Measurements from ENCODE around the gene PTBP2.
A peak's percentile ranks its signal among the peaks of the same experiment; 100 is the strongest.

PTBP2 gene

GRCh38 chr1:96721416-96722160 is at the start of gene PTBP2:
PTBP2 (plus strand) TSS chr1:96721784; CDS start chr1:96721865, 81 bp downstream.
- DNase-seq, result peak; percentile 88

DNA sequence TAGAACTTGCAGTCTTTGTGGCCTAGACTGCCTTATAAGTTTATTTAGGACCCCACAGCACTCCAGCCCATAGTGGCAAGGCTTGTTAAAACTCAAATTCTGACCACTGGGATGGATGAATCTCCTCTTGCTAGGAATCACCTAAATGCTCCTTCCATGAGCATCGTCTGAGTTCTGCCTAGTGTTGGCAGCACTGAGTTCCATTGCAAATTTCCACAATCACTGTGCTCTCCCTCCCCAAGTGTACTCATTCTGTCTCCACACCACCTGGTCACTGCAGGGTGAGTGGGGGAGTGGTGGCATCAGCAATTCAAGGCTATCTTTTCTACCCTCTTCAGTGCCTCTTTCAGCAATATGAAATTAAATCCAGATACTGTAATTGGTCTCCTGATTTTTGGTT is 46.7 kb upstream of the PTBP2 start:
- no peak for DNase-seq

GRCh38 chr1:96682056-96682455 is 39.5 kb upstream of the PTBP2 start:
- no peak for DNase-seq

DNA sequence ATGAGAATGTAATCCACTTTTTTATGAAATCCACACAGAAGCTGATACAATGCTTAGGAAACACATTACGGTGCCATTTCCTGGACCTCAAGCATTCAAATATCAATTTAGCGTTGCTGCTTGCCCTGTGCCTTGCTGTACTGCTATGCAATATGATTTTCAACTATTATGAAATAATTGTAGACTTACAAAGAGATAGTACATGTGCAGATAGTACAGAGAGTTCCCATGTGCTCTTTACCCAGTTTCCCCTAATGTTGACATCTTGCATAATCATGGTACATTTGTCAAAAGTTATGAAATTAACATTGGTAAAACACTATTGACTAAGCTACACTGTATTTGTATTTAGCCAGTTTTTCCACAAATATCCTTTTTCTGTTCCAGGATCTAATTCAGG is 37.7 kb upstream of the PTBP2 start:
- DNase-seq, result no peak

DNA sequence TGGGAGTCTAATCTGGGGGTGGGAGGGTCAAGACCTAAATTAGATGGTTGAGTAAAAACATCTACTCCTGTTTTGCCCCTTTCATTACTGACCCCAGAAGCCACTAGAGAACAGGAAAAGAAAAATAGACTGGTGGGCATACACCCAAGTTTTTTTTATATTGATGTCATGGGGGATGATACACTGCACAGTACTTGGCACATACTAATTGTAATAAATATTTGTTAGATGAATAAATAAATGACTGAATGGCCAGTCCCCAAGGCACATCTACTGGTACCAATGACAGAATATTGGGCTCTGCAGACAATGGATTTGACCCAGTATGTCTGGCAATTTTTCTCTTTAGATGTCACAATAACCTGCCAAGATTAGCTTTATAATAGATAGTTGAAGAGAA is 36.8 kb upstream of the PTBP2 start:
- no peak for DNase-seq

- DNase-seq, result no peak
Observed at GRCh38 chr1:96688767-96689166, 32.8 kb upstream of the PTBP2 start.

DNA sequence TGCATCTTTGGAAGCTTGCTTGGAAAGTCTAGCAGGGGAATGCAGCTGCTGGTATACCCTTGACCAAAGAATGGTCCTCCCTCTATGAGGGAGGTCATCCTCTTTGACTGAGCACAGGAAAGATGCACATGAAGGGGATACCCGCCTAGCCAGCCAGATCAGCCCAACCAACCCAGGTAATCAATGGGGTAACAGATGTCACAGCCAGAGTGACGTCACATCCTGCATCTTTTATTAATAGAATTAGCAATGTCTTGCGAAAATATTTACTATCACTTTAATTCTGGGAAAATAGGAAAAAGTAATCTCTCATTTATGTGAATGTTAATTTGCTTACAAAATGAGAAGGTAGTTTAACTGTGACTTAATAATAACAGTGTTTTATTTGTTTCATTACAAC is 25.6 kb upstream of the PTBP2 start:
- no peak for DNase-seq

- DNase-seq, result no peak
Observed at GRCh38 chr1:96698342-96698983, 23.1 kb upstream of the PTBP2 start.

- DNase-seq, result no peak
Observed at GRCh38 chr1:96703186-96703585, 18.4 kb upstream of the PTBP2 start.

DNA sequence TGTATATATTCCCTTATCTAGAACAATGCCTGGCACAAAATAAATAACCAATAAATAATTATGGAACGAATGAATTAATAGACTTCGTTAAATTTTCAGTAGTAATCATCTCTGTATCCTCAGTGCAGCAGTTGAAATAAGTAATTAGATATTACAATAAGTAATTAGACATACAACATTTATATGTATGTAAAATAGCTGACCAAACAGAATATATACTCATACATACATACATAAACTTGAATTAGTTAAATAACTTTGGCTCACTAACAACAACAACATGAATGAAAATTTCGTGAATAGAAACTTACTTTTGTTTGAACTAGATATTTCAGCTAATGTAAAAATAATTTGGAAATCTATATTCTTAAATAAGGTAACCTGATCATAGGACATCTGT is 14.6 kb upstream of the PTBP2 start:
- DNase-seq, result no peak

- DNase-seq, result no peak
Observed at GRCh38 chr1:96708482-96708881, 13.1 kb upstream of the PTBP2 start.

GRCh38 chr1:96710708-96711477 is 10.7 kb upstream of the PTBP2 start:
- no peak for DNase-seq

GRCh38 chr1:96713649-96714048 is 7.9 kb upstream of the PTBP2 start:
- no peak for DNase-seq

DNA sequence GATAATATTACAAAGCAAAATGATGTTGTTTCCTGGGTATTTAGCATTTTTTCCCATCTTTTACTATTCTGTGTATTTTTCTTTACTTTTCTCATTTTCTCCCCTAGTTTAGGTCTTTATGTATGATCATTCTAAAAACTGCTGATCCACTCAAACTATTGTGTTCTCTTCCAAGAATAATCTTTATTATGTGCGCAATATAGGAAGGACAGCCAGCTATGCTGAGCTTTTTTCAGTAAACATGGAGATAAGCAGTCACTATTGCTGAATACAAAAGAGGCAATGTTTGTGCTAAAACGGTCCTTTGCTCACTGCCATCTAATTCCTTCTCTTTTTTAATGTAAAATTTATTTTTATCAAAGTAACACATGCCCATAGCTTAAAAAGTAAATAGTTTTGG is 6.7 kb upstream of the PTBP2 start:
- no peak for DNase-seq

DNA sequence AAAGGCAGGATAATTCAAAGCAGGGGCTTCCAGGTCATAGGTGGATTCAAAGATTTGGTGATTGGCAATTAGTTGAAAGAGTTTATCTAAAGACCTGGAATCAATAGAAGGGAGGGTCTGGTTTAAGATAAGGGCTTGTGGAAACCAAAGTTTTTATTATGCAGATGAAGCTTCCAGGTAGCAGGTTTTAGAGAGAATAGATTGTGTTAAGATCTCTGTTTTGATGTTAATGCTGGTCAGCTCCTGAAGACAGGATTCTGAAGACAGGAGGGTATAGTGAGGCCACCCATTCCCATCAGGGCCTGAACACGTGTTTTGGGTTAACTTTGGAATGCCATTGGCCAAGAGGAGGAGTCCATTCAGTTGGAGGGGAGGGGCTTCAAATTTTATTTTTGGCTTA is 6.1 kb upstream of the PTBP2 start:
- DNase-seq, result no peak

DNA sequence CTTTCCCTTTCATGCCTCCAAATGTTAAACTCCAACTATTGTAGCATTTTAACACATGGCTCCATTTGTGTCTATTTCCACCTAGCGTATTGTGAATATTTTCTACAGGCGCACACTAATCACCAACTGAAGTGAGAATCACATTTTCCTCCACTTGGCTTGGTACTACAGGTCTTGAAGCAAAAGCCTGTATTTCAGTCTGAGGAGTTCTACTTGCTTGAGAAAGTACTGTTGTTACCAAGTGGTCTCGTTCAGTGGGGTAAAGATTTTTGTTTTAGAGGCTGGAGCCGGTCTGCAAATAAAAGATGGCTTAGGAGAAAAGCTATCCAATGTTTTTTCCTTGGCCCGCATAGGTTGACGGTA is 550 bp upstream of the PTBP2 start:
- no peak for DNase-seq

GRCh38 chr1:96722161-96722922 is 758 bp downstream of the PTBP2 start:
- peak; percentile 30 for DNase-seq

DNA sequence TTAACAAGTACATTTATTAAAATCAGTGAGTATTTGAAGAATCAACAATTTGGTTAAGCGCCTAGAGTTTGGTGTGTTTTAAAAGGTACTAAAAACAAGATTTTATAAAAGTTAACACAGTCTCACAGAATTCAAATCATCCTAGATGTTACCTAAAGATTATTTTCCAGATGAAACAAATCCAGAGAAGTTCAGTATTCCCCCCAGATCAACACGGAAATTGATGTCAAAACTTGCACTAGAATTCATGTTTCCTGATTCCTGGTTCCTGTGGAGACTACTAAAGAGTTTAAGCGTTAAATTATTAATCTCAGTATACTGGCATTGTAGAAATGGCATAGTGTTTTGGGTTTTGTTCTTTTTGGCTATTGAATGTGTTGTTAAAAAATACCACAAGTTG is 1.4 kb downstream of the PTBP2 start:
- no peak for DNase-seq

- peak; percentile 16 for DNase-seq
Observed at GRCh38 chr1:96723377-96723776, 1.8 kb downstream of the PTBP2 start.

DNA sequence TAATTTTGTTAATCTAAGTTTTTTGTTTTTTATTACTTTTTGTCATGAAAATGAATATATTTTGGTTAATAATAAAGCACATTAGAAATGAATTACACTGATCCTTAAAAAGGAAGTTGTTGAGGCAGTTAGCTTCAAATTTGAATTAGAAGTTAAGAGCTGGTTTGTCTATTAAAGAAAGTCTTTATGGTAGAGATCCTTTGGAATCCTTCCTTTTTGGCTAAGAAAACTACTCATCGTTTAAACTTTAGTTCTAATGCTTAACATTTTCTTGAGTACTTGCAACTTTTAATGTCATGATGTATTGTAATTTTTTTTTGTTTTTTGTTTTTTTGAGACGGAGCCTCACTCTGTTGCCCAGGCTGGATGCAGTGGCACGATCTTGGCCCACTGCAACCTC is 2.4 kb downstream of the PTBP2 start:
- DNase-seq, result no peak

DNA sequence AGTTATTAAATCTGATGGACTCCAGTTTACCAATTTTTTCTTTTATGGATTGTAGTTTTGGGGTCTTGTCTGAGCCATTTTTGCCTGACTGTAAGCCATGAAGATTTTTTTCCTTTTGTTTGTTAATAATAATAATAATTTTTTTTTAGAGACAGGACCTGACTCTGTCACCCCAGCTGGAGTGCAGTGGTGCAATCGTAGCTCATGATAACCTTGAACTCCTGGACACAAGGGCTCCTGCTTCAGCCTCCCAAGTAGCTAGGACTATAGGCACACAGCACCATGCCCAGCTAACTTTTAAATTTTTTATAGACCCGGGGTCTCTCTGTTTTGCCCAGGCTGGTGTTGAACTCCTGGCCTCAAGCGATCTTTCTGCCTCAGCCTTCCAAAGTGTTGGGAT is 6.3 kb downstream of the PTBP2 start:
- no peak for DNase-seq

DNA sequence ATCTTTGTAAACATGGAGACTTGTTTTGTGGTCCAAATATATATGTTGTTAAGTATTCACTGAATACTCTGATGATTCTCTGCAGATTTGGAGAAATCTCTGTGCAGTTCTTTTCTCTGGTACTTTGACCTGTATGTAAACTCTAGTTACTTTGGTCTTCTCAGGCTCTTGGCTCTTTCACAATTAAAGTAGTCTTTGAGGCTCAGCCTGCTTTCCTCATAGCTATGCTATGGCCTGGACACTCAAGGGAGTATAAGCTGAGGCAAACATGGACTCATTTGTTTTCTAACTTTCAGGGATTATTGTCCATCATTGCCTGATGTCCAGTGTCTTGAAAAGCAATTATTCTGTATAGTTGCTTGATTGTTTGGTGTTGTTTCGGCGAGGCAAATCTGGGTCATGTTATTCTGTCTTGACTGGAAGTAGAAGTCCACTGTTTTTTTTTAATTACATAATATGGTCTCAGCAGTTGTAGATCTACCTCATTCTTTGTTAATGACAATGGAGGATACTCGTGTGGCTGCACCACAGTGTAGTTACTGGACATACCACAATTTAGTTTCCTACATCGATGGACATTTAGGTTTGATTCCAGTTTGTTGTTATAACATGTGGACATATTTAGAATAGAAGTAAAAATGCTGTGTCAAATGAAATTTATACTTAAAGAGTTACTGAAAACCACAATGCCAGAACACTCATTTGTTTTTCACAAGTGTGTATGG is 9.2 kb downstream of the PTBP2 start:
- no peak for DNase-seq

DNA sequence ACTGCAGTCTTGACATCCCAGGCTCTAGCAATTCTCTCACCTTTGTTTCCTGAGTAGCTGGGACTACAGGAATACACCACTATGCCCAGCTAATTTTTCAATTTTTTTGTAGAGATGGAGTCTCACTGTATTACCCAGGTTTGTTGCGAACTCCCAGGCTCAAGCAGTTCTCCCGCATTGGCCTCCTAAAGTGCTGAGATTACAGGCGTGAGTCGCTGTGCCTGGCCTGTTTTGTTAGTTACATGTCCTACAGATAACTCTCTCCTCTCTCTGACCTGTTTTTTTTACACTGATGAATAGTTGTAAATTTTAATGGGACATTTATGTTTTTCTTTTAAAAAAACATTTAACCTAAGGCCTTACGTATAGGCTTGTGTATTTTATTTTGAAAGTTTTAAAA is 19.8 kb downstream of the PTBP2 start:
- no peak for DNase-seq
